Mesothelial cell of epicardium (in vitro differentiated cells): Measurements from ENCODE around the gene PHC1. TPM values are rescaled to one million over a fixed set of nuclear protein-coding genes. Genes with fewer than 3 reads are reported as not detected.
"Not testable (repeated sequence)": the region's sequence is repeated elsewhere in the genome, so short reads cannot be mapped to it uniquely, and the experiment has no call there.

ENCODE experiments used
- DNase-seq, 2 experiments: peaks; one replicate each; pipeline ENCODE4 v3.0.0; 2021; ENCODE audit warnings: low spot score in 2 of 2; ENCODE audit not compliant: unreplicated experiment in 2 of 2
- H3K27ac Mint-ChIP-seq: 2 replicates; pipeline ENCODE4 v1.8.0; 2021; ENCODE audit warnings: mixed read lengths
- H3K27me3 Mint-ChIP-seq: 2 replicates; pipeline ENCODE4 v1.8.0; 2021; ENCODE audit warnings: low read depth, mixed read lengths
- H3K36me3 Mint-ChIP-seq: 2 replicates; pipeline ENCODE4 v1.8.0; 2021; ENCODE audit warnings: mixed read lengths
- H3K4me1 Mint-ChIP-seq: 2 replicates; pipeline ENCODE4 v1.8.0; 2021; ENCODE audit warnings: mixed read lengths
- H3K4me3 Mint-ChIP-seq: 2 replicates; pipeline ENCODE4 v1.8.0; 2021; ENCODE audit warnings: mild to moderate bottlenecking, moderate library complexity, mixed read lengths
- H3K9me3 Mint-ChIP-seq: 2 replicates; pipeline ENCODE4 v1.8.0; 2021; ENCODE audit warnings: mixed read lengths
- total RNA-seq: library from RNA; stranded (reverse); gene quantifications from 3 replicates; pipeline ENCODE4 v1.2.1, GENCODE V29; 2021
- TF ChIP-seq, protein P1 (sequence below): fragments of 200-600 bp; sonication (generic); IDR thresholded peaks from one replicate; pipeline ENCODE4 v1.5.0; 2021; ENCODE audit warnings: antibody characterized with exemption; ENCODE audit not compliant: unreplicated experiment

PHC1 gene
- 115 to 119 TPM (median 117 TPM) in 3 replicates for total RNA-seq

DNA sequence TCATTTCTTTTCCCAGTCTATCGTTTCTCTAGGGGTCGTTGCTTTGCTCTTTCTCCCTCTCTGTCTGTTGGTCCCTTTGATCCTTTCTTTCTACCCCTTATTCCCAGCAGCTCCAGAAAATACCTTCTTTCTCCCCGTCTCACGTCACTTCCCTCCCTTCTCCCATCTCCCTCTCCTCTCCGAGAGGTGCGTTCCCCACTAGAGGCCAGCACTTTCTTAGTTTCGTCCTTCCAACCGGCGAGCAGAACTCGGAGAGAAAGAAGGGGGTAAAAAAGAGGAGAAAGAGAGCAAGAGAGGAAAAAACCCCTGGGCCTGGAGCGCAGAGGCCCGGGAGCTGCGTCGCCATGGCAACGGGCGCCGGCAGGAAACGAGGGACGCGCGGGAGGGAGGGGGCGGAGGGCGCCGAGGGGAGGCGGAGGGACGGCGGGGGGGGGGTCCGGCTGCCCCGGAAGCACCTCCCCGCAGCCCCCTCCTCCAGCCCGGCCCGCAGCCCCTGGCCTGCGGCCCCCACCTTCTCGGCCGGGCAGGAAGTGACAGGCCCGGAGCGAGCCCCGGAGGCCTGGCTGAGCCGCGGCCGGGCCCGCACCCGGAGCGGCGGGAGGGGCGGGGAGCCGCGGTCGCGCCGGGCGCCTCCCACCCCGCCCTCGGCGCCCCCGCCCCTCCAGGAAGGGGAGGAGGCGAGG lies at the start of gene PHC1:
PHC1 (plus strand) TSS at position 477 of the 683 bp plus-strand sequence. CDS start 3,169 bp downstream, outside the sequence.
- H3K4me1 Mint-ChIP-seq, result peaks cover 36% of the 10 kb centered on the region
- H3K4me3 Mint-ChIP-seq, result peak within 1 kb of the TSS; percentile 92
- DNase-seq, result peak; percentile 79 to 80
- H3K36me3 Mint-ChIP-seq, H3K9me3 Mint-ChIP-seq, H3K27me3 Mint-ChIP-seq: not testable (repeated sequence)
- H3K27ac Mint-ChIP-seq, result peak within 1 kb of the TSS; percentile 98

DNA sequence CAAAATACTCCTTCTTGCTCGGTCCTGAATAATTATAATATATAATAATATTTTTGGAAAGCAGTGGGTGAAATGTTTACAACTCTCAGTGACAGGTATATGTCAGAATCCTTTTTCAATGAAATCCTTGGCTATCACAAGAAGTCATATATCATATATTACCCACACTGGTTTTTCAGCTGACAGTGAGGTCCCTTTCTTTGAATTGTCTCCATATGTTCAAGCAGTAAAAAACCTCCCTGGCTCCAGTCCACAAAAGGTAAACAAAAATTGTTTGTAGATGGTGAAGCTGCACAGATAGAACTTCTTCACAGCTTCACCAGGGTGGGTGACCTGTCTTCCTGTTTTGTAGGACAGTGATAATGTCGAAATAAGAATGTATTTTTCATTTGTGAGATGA lies 47.9 kb upstream of the PHC1 start:
- TF ChIP-seq, protein P1, sequence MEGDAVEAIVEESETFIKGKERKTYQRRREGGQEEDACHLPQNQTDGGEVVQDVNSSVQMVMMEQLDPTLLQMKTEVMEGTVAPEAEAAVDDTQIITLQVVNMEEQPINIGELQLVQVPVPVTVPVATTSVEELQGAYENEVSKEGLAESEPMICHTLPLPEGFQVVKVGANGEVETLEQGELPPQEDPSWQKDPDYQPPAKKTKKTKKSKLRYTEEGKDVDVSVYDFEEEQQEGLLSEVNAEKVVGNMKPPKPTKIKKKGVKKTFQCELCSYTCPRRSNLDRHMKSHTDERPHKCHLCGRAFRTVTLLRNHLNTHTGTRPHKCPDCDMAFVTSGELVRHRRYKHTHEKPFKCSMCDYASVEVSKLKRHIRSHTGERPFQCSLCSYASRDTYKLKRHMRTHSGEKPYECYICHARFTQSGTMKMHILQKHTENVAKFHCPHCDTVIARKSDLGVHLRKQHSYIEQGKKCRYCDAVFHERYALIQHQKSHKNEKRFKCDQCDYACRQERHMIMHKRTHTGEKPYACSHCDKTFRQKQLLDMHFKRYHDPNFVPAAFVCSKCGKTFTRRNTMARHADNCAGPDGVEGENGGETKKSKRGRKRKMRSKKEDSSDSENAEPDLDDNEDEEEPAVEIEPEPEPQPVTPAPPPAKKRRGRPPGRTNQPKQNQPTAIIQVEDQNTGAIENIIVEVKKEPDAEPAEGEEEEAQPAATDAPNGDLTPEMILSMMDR, result no peak
- Mint-ChIP-seq H3K9me3 (no peaks in the 10 kb centered on the region), H3K27me3 (no peaks in the 10 kb centered on the region), H3K4me3 (no peak overlapping the region), H3K36me3 (no peaks in the 10 kb centered on the region), H3K27ac (no peak overlapping the region), H3K4me1 (peaks cover 4% of the 10 kb centered on the region)
- DNase-seq, result no peak

DNA sequence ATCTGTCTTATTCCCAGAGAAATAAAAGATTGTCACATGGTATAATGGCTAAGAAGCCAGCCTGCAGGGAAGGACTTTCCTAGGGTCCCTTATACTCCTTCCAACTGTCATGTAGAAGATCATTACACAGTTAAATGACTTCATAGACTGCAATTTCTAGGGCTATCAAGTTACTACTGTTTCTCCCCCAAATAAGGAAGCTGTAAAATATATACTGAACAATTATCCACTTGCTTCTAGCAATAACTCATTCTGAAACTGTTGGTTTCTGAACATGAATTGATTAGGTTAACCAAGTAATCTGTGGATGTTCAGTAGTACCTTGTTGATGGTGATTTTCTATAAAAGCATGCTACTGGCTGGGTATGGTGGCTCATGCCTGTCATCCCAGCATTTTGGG lies 47.3 kb upstream of the PHC1 start:
- Mint-ChIP-seq H3K4me3 (no peak overlapping the region), H3K27ac (no peak overlapping the region), H3K27me3 (no peaks in the 10 kb centered on the region), H3K36me3 (no peaks in the 10 kb centered on the region), H3K4me1 (peaks cover 4% of the 10 kb centered on the region), H3K9me3 (no peaks in the 10 kb centered on the region)
- DNase-seq, result no peak
- TF ChIP-seq, protein P1, result no peak

DNA sequence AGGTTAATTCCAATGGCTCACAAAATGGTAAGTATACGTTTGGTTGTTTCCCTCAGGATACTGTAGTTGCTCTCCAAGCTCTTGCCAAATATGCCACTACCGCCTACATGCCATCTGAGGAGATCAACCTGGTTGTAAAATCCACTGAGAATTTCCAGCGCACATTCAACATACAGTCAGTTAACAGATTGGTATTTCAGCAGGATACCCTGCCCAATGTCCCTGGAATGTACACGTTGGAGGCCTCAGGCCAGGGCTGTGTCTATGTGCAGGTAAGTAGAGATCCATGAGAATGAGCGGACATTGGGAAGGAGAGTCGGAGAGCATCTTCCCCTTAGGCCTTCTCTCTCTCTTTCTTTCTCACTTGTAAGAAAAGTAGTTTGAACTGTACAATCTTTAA lies 46.5 kb upstream of the PHC1 start:
- no peaks in the 10 kb centered on the region for H3K36me3 Mint-ChIP-seq
- H3K27me3 Mint-ChIP-seq, result no peaks in the 10 kb centered on the region
- no peak overlapping the region for H3K4me3 Mint-ChIP-seq
- H3K27ac Mint-ChIP-seq, result no peak overlapping the region
- no peak for DNase-seq
- TF ChIP-seq, protein P1, result no peak
- no peaks in the 10 kb centered on the region for H3K9me3 Mint-ChIP-seq
- H3K4me1 Mint-ChIP-seq, result peaks cover 4% of the 10 kb centered on the region

DNA sequence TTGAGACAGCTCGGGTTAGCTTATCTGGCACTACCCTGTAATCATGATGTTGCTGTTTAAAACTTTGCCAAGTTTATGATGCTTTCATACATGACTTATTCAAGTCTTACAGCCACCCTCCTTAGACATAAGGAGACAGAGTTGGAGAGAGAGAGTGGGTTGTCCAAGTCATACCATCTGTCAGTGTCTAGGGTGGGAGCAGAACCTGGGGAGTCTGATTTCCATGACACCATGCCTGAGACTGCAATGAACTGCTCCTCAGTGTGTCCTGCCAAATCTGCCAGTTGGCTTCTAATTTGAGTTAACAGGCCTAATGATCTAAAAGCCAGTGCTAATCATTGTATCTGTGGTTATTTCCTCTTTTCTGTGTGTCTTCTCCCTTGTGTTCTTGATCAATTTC lies 43.7 kb upstream of the PHC1 start:
- Mint-ChIP-seq H3K9me3 (no peaks in the 10 kb centered on the region), H3K27me3 (no peaks in the 10 kb centered on the region), H3K27ac (no peak overlapping the region), H3K4me1 (peaks cover 4% of the 10 kb centered on the region), H3K4me3 (no peak overlapping the region), H3K36me3 (no peaks in the 10 kb centered on the region)
- TF ChIP-seq, protein P1, result no peak
- DNase-seq, result no peak

DNA sequence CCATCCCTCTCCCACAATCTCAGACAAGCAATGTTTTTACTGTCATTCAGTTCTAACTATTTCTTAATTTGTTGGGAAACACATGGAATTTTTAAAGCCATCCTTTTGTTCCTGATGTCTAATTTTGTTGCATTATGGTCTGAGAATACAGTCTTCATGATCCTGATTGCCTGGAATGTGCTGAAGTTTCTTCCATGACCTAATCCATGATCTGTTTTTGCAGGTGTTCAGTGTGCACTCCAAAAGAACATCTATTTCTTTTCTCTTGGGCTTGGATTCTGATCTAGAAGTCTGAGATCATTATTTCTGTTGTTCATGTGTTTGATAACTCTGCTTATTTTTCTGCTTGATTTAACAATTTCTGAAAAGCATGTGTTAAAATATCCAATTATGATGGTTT lies 43.2 kb upstream of the PHC1 start:
- Mint-ChIP-seq H3K9me3 (no peaks in the 10 kb centered on the region), H3K27ac (no peak overlapping the region), H3K4me1 (peaks cover 6% of the 10 kb centered on the region), H3K27me3 (no peaks in the 10 kb centered on the region), H3K36me3 (no peaks in the 10 kb centered on the region), H3K4me3 (no peak overlapping the region)
- TF ChIP-seq, protein P1, result no peak
- DNase-seq, result no peak
